CMK (cell line): Measurements from ENCODE around the gene ZBTB7C.

Source experiments
- DNase-seq: peaks from one replicate; pipeline ENCODE4 v3.0.0-alpha.2; 2010; ENCODE audit warnings: low read depth

Gene ZBTB7C

DNA sequence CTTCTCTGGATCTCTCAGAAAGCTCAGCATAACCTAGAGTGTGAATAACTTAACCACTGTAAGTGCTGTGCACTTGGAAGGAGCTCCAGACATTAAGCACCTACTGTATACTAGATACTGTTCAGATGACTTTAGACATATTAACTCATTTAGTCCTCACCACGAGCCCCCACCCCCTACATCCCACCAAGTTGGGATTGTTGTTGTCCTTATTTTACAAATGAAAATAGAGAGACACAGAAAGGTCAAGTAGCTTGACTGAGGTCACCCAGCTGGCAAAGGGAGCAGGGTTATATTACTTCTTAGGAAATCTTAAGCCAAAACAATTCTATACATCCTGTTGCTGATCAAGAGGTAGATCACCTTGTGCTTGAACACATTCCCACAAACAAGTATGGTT lies 244.5 kb downstream of the ZBTB7C start:
- no peak for DNase-seq

GRCh38 chr18:48164116-48164515 lies 245.1 kb downstream of the ZBTB7C start:
- DNase-seq: no peak

DNA sequence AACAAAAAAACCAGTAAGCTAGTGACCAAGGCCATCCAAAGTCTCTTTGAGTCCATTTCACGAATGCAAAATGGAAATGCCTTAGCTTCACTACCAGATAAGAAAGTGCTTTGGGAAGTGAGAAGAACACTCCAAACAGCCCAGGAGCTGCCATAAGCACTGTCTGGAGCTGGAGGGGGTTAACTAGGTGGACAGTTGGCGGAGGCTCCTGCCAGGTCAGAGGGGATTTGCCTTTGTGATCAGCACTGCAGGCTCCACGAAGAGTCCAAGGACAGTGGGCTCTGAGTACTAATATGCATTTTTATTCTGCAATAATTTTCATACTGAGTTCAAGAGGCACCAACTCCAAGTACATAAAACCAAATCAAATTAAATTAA lies 245.5 kb downstream of the ZBTB7C start:
- DNase-seq: no peak

GRCh38 chr18:48162956-48163737 lies 246.0 kb downstream of the ZBTB7C start:
- no peak for DNase-seq

GRCh38 chr18:48161911-48162698 lies 247.1 kb downstream of the ZBTB7C start:
- DNase-seq: no peak

DNA sequence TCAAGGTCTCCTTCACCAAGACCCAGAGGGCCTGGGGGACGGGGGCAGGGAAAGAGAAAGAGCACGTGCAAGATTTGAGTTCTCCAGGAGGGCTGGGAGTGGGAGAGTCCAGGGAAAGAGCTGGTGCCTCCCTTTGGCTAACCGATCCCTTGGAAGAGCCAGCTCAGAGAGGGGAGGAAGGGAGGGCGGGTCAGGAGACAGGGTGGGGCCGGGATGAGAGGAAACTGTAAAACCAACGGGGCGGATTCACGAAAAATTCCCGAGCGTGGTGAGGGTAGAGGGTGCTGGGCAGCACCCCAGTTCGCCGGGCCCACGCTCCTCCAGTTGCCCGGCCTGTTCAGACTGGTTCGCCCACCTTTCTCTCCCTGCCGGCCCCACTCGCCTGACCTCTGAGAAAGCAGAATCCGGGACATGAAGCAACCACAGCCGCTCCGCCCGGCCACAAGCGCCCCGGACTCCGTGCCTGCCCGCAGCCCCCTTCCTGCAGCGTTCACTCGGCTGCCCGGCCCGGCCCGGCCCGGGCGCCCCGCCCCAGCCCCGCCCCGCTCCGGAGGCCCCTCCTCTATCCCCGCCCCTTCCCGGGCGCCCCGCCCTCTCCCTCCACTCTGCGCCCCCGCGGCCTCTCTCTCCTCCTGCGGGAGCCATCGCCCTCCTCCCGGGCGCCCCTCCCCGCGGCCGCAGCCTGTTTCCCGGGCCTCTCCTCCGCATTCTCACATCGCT lies 247.8 kb downstream of the ZBTB7C start:
- no peak for DNase-seq

DNA sequence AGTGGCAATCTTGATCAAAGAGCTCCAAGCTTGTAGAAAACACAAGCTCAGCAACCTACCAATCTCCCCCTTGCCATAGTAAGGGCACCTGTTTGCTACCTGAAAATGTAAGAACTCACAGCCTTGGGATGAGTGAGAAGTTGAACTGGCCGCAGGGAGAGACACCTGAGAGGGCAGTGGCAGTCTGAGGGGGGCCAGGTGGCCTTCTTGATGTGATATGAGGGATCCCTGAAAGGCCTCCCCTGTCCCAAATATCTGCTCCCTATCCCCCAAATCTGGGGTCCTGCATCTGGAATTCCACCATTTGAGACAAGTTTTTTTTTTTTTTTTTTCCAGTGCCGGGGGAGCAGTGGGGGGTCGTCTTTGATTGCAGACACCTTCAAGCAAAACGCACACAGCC lies 248.6 kb downstream of the ZBTB7C start:
- no peak for DNase-seq

GRCh38 chr18:48159816-48160215 lies 249.4 kb downstream of the ZBTB7C start:
- no peak for DNase-seq

- DNase-seq: no peak
Observed at GRCh38 chr18:48158721-48159120, 250.5 kb downstream of the ZBTB7C start.

DNA sequence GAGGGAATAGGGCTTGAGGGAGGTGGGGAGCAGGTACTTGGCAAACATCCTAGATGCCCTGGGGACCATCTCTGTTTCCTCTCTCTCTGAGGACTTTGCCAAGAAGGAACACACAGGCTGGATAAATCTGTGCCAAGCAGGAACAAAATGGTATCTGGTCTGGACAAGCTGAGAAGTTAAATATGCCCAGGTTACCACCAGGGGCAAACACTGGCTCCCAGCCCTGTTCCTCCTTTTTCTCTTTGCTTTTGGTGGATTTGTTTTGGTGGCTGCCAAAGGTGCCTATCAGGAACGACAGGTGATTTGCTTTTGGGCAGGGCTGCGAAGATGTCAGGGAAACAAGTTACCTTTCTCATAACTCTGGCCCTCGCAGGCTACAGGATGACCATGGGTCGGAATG lies 251.2 kb downstream of the ZBTB7C start:
- DNase-seq: no peak

GRCh38 chr18:48155856-48156255 lies 253.3 kb downstream of the ZBTB7C start:
- no peak for DNase-seq

- no peak for DNase-seq
Observed at GRCh38 chr18:48154828-48155227, 254.4 kb downstream of the ZBTB7C start.

DNA sequence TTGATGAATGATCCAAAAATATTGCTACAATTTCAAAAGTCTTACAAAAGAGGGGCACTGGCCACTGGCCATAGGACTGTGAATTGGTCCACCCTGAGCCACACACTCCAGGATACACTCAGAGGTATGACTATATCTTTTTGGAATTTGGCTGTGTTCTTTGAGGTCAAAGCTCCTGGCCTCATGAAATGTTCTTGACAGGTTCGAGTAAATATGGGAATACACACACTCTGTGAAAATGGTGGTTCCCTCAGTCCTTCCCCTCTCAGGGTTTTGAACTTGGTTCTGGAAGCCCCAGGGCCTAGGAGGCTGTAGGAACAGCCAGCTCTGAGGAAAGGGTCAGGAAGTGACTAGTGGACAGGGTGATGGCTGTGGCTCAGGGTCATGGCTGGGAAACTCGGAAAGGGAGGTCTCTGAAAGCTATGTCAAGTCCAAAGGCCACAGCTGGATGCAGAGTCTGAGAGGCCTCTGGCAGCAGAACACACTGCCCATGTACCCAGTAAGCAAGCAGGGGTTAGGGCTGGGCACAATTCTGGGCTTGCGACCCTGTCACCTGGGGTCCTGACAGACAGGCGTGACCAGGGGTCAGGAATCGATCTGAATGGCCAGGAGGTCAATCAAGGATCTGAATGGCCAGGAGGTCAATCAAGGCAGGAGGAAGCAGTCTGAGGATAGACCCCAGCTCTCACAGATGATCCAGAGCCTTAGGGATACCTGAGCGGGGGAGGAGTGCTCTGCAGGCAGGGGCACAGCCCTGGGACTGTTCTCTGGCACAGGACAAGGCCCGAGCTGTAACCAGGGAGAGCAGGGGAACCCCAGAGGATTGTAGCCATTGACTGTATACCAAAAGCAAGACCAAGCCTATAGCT lies 255.3 kb downstream of the ZBTB7C start:
- DNase-seq: no peak

DNA sequence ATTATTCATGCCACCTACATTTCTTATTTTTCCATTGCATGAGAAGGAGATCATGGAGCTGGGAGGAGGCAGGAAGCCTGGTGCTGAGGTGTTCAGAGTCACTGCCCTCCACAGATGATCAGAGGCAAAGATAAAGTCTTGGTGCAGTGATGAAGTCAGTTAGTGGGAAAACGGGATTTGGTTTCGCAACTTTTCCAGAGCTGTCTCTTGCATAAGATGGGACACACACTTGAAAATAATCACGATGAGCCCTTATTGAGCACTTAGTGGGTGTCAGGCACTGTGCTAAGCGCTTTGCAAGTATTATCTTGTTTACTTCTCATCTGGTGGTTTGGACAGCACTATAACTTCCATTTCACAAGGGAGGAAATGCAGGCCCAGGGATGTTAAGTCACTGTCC lies 256.6 kb downstream of the ZBTB7C start:
- DNase-seq: no peak

- no peak for DNase-seq
Observed at GRCh38 chr18:48151421-48152065, 257.6 kb downstream of the ZBTB7C start.

GRCh38 chr18:48149020-48149685 lies 260.0 kb downstream of the ZBTB7C start:
- DNase-seq: no peak

DNA sequence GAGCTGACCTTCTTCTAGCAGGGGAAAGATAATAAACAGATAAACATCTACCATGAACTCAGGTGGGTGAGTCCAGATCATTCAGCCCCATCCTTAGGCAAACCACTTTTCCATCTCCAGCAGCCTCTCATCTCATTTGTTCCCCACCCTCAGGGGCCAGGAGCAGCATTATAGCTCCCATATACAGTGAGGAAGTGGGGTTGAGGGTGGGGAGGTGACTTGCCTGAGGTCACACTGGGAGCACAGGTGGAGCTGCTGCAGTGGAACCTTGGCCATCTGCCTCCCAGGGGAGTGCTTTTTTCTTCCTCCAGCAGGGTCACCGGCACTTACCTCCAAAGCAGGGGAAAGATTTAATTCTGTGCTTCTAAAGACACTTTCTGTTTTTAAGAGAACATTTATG lies 266.2 kb downstream of the ZBTB7C start:
- no peak for DNase-seq

GRCh38 chr18:48142353-48142752 lies 266.8 kb downstream of the ZBTB7C start:
- no peak for DNase-seq

GRCh38 chr18:48140731-48141130 lies 268.5 kb downstream of the ZBTB7C start:
- DNase-seq: no peak

DNA sequence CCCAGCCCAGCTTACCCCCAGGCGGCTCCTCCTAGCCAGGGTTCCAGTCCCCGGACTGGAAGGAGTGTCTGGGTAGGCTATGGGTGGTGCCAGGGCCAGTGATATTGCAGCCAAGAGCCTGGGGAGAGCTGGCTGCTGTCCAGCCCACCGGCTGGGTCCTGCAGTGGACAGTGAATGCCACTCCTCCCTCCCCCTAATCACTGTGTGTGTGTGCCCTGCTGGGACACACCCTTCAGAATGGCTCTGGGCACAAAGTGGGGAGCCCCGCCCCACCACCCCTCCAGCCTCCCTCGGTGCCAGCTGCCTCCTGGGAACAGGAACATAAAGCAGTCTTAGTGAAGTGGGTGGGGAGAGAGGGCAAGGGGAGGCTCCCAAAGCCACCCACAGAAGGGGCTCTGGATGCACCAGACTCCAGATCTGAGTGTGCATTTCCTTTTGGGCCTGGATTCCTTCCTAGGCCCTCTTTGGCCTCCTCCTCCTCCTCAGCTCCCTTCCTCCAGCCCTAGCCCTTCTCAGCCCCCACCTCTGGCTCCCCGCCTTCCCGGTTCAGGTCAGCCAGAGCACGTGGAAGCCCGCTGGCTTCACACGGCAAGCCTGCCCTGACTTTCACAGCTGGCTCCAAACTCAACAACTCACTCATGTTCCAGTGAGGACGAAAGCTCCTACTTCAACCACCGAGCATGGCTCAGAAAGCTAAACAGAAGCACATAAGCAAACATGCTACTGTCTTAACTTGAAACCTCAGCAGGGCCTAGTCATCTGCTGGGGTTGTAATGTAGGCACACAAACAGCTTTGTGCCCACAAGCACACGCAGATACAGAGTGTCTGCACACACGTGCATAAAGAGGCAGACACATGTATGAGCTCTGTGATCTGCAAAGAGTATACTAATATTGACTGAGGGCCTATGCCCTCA lies 269.5 kb downstream of the ZBTB7C start:
- no peak for DNase-seq
